ENCODE data around the gene EGFL6.

DNA sequence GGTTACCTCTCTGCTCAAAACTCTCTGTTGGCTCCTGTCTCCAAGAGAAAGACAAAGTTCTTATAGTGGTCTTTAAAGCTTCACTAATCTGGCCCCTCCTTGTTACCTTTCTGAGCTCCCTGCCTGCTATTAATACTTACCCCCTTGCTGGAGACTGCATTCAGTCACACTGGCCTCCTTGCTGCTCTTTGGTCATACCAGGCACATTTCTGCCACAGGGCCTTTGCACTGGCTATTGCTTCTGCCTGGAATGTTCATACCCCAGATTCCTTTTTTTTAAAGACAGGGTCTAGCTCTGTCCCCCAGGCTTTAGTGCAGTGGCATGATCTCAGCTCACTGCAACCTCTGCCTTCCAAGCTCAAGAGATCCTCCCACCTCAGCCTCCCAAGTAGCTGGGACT is 103.6 kb downstream of the EGFL6 start:
- TF ChIP-seq, protein P1, sequence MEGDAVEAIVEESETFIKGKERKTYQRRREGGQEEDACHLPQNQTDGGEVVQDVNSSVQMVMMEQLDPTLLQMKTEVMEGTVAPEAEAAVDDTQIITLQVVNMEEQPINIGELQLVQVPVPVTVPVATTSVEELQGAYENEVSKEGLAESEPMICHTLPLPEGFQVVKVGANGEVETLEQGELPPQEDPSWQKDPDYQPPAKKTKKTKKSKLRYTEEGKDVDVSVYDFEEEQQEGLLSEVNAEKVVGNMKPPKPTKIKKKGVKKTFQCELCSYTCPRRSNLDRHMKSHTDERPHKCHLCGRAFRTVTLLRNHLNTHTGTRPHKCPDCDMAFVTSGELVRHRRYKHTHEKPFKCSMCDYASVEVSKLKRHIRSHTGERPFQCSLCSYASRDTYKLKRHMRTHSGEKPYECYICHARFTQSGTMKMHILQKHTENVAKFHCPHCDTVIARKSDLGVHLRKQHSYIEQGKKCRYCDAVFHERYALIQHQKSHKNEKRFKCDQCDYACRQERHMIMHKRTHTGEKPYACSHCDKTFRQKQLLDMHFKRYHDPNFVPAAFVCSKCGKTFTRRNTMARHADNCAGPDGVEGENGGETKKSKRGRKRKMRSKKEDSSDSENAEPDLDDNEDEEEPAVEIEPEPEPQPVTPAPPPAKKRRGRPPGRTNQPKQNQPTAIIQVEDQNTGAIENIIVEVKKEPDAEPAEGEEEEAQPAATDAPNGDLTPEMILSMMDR (IDR thresholded peaks at IDR 0.05) = no peak
- TF ChIP-seq ZFX (IDR thresholded peaks at IDR 0.05; ENCODE audit: borderline replicate concordance) = no peak
